Thoracic aorta (tissue), 2 donors: ENCODE results near the gene SMYD4. TPM values are rescaled to one million over a fixed set of nuclear protein-coding genes. Genes with fewer than 3 reads are reported as not detected.
A peak's percentile ranks its signal among the peaks of the same experiment; 100 is the strongest.
"Not testable (repeated sequence)": the region's sequence is repeated elsewhere in the genome, so short reads cannot be mapped to it uniquely, and the experiment has no call there.

Source experiments
- ATAC-seq: fragments of 150-250 bp; one replicate; pipeline ENCODE4 v1.8.0; 2017; ENCODE audit warnings: low read depth; ENCODE audit not compliant: insufficient number of reproducible peaks, low FRiP score
- DNase-seq: peaks from one replicate; pipeline ENCODE4 v3.0.0-alpha.2; 2020; ENCODE audit warnings: low spot score
- H3K27ac ChIP-seq, 2 donors: fragments of 200-600 bp; sonication (generic); 1 replicate in 1 of 2; 2 replicates in 1 of 2; pipeline ENCODE4 v1.5.1; 2016; ENCODE audit warnings: mild to moderate bottlenecking in 2 of 2, moderate library complexity in 2 of 2
- H3K27me3 ChIP-seq: fragments of 200-600 bp; sonication (generic); replicated peaks from 2 replicates; pipeline ENCODE4 v1.6.0; 2016; ENCODE audit warnings: mild to moderate bottlenecking; ENCODE audit not compliant: insufficient read depth
- H3K36me3 ChIP-seq: fragments of 200-600 bp; sonication (generic); one replicate; pipeline ENCODE4 v1.5.1; 2016
- H3K4me1 ChIP-seq, 2 donors: fragments of 200-600 bp; sonication (generic); 1 replicate in 1 of 2; 2 replicates in 1 of 2; pipeline versions ENCODE4 v1.5.1 to v1.6.0; 2016; ENCODE audit warnings: low read depth in 2 of 2, mild to moderate bottlenecking in 1 of 2; ENCODE audit not compliant: control insufficient read depth in 1 of 2
- H3K4me3 ChIP-seq: fragments of 200-600 bp; sonication (generic); 2 replicates; pipeline ENCODE4 v1.5.1; 2016; ENCODE audit warnings: mild to moderate bottlenecking
- H3K9me3 ChIP-seq: fragments of 200-600 bp; sonication (generic); 2 replicates; pipeline ENCODE4 v1.5.1; 2016
- CTCF ChIP-seq: fragments of 200-600 bp; sonication (generic); IDR thresholded peaks from one replicate; pipeline ENCODE4 v1.5.1; 2019; ENCODE audit warnings: antibody characterized with exemption
- total RNA-seq, 2 donors: library from RNA; depleted of rRNA; stranded (reverse); fragments of >200 nt; gene quantifications; one replicate each; pipeline versions ENCODE4 v1.1.0 to v1.2.3, GENCODE V29; 2016

SMYD4 gene
- total RNA-seq, 2 donors from 2014 or later = 12.6 to 13.3 TPM

DNA sequence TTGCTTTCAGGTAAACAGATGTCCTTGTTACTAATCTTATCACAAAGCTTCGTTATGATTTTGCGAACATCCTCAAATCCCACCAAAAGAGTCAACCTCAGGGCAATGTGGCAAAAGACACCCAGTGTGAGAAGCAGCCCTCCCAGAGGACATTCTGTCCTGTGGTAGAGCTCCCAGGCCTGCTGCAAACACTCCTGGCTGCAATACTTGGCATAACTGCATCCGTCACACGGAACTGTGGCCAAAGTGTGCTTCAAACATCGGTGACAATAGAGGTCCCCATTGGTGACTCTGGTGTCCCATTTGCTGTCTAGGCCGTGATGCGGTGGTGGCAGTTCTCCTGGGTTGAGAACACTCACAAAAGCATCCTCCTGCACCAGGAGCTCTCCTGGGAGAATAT lies 29.5 kb downstream of the SMYD4 start:
- no peak overlapping the region for H3K4me3 ChIP-seq
- H3K4me1 ChIP-seq = peaks cover 12 to 18% of the 10 kb centered on the region in 2 donors
- TF ChIP-seq CTCF = no peak
- H3K9me3 ChIP-seq = no peaks in the 10 kb centered on the region
- H3K27me3 ChIP-seq = no peaks in the 10 kb centered on the region
- peaks cover 11% of the 10 kb centered on the region for H3K36me3 ChIP-seq
- no peak overlapping the region for H3K27ac ChIP-seq
- DNase-seq (no peak), ATAC-seq (no peak)

DNA sequence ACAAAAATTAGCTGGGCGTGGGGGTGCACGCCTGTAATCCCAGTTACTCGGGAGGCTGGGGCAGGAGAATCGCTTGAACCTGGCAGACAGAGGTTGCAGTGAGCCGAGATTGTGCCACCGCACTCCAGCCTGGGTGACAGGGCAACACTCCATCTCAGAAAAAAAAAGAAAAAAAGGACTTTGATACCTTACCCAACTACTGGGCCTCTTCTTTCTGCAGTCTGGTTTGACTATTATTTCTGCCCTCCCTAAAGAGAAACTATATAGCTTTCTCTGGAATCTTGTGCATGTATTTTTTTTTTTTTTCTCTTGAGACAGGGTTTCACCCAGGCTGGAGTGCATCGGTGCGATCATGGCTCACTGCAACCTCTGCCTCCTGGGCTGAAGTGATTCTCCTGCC lies 31.9 kb downstream of the SMYD4 start:
- not testable (repeated sequence) for H3K27ac ChIP-seq, H3K9me3 ChIP-seq, H3K36me3 ChIP-seq, ATAC-seq, H3K4me3 ChIP-seq, H3K27me3 ChIP-seq, DNase-seq
- peaks cover 12 to 18% of the 10 kb centered on the region in 2 donors for H3K4me1 ChIP-seq

- peak overlapping the region; percentile 0 to 41 for H3K27ac ChIP-seq
- DNase-seq (no peak), ATAC-seq (no peak)
- H3K9me3 ChIP-seq = no peaks in the 10 kb centered on the region
- H3K4me1 ChIP-seq = peaks cover 12 to 18% of the 10 kb centered on the region in 2 donors
- H3K27me3 ChIP-seq = no peaks in the 10 kb centered on the region
- H3K4me3 ChIP-seq = no peak overlapping the region
- peaks cover 8% of the 10 kb centered on the region for H3K36me3 ChIP-seq
- no peak for TF ChIP-seq CTCF
These were observed 32.4 kb downstream of the SMYD4 start for GRCh38 chr17:1797323-1797722.

DNA sequence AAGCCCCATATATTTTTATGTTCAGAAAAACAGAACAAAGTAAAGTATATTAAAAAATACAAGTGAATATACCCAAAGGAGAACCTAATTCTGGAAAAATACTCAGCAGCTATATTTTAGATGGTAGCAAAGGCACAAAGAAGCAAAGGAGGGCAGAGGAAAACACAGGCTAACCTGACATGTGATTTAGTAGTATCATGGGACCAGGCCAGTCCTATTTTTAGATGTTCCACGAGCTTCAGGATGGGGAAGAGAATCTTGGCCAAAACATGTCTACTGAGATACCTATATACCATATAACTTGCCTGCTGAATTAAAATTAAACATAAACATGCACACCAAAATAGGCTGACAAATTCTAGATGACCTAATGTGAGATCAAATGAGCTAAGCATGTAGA lies 32.9 kb downstream of the SMYD4 start:
- ATAC-seq = no peak
- no peak for TF ChIP-seq CTCF
- H3K9me3 ChIP-seq = no peaks in the 10 kb centered on the region
- peaks cover 8% of the 10 kb centered on the region for H3K36me3 ChIP-seq
- no peaks in the 10 kb centered on the region for H3K27me3 ChIP-seq
- H3K4me3 ChIP-seq = no peak overlapping the region
- peak overlapping the region; percentile 0 to 41 for H3K27ac ChIP-seq
- no peak for DNase-seq
- H3K4me1 ChIP-seq = peaks cover 12 to 18% of the 10 kb centered on the region in 2 donors

DNA sequence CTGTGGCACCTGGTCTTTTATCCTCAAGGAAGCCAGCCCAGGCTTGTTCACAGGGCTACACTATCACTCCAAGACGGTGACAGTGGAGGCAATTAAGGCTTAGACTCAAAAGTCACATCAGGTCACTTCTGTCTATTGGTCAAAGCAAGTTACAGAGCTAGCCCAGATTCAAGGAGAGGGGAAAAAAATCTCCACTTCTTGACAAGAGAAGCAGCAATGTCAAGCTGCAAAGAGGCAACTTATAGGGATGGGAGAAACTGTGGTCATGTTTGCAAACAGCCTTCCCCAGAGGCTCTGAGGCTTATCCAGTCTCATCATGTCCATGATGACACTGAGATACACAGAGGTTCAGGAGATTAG lies 36.3 kb downstream of the SMYD4 start:
- H3K9me3 ChIP-seq = no peaks in the 10 kb centered on the region
- peaks cover 12 to 33% of the 10 kb centered on the region in 2 donors for H3K4me1 ChIP-seq
- no peak overlapping the region for H3K27ac ChIP-seq
- no peak overlapping the region for H3K4me3 ChIP-seq
- DNase-seq (no peak), ATAC-seq (no peak)
- no peaks in the 10 kb centered on the region for H3K27me3 ChIP-seq
- H3K36me3 ChIP-seq = no peaks in the 10 kb centered on the region
- TF ChIP-seq CTCF = no peak
